NCI-H1694 (cell line): Measurements from ENCODE around the gene CHDH.

Experiments
- DNase-seq: peaks from one replicate; lab custom pipeline; 2025; lab: John Stamatoyannopoulos, UW

The CHDH gene

GRCh38 chr3:53846134-53846850 is at the start of gene CHDH, which contains the start of gene IL17RB:
Gene CHDH, minus strand, starts transcription at chr3:53846419. Its CDS starts 22,411 bp downstream, at chr3:53824008.
Gene IL17RB, plus strand, starts transcription at chr3:53846568. Its CDS starts 21 bp downstream, at chr3:53846589.
- DNase-seq = no peak

DNA sequence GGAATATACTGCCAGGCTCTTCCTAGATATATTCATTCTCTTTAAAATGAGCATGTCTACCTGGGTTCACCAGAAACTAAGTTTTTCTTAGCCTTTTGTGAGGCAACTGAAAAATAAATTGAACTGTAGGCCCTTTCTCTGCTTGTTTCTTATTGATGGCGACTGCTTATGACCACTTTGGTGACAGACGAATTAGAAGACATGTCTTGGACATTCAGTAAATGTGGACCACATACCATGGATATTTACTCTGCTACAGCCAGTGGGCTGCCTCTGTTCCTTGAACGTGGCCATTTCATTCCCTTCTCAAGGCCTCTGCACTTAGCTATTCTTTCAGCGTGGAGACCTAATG is 46.0 kb upstream of the CHDH start:
- DNase-seq = no peak

- peak; percentile 90 for DNase-seq
Observed at GRCh38 chr3:53891497-53892285, 45.5 kb upstream of the CHDH start, which contains the start of gene SELENOK. Gene SELENOK, minus strand, starts transcription at chr3:53891859.

- no peak for DNase-seq
Observed at GRCh38 chr3:53890726-53891475, 44.7 kb upstream of the CHDH start.

GRCh38 chr3:53888232-53888631 is 42.0 kb upstream of the CHDH start:
- no peak for DNase-seq

- no peak for DNase-seq
Observed at GRCh38 chr3:53887446-53887845, 41.2 kb upstream of the CHDH start.

GRCh38 chr3:53885239-53885638 is 39.0 kb upstream of the CHDH start:
- no peak for DNase-seq

DNA sequence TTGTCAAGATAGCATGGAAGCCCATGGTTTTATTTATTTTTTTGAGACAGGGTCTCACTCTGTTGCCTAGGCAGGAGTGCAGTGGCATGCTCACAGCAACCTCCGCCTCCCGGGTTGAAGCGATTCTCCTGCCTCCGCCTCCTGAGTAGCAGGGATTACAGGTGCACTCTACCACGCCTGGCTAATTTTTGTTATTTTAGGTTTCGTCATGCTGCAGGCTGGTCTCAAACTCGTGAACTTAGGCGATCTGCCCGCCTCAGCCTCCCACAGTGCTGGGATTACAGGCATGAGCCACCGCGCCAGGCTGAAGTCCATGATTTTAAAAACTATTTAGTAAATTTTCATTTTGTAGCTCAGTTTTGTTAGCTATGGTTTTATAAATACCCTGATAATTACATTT is 38.4 kb upstream of the CHDH start:
- no peak for DNase-seq

GRCh38 chr3:53883008-53883407 is 36.8 kb upstream of the CHDH start:
- no peak for DNase-seq

DNA sequence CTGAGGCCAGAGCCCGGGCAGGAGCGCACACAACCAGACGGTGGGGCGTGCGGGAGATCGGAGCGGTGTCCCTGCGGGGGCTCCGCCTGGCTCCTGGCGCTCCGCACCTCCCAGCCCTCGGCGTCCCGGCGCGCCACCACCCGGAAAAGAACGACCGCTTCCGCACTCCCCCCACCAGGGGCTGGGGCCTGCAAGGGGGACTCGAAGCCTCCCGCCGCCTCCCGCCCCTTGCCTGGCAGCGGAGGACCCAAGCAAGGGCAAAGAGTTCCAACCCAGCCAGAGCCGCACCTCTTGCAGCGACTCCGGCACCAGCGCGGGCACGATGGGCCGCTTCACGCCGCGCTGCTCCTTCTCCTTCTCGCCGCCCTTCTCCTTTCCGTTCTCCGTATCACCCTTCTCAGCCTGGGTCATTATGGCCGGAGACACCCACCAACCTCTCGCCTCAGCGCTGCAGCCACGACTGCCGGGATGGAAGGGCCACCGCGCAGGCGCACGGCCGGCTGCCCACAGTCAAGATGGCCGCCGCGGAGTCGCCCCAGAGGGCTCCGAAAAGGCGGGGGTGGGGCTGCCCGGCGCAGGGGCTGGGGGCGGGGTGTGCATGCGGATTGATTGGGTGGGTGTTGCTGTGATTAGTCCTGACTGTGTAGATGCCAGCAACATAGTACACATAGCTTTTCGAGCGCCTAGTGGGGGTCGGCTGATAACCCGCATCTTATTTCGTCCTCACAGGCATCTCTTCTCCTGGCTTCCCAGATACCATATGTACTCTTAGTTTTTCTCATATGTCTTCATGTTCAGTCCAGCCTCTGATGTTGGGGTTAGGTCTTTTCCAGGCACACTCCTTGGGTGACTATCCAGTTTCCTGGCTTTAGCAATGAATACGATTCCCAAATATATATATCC is 35.7 kb upstream of the CHDH start, which contains the start of gene ACTR8:
Gene ACTR8, minus strand, starts transcription at position 462 of the 903 bp plus-strand sequence. Its CDS starts 51 bp downstream, at position 411.
- DNase-seq = no peak

DNA sequence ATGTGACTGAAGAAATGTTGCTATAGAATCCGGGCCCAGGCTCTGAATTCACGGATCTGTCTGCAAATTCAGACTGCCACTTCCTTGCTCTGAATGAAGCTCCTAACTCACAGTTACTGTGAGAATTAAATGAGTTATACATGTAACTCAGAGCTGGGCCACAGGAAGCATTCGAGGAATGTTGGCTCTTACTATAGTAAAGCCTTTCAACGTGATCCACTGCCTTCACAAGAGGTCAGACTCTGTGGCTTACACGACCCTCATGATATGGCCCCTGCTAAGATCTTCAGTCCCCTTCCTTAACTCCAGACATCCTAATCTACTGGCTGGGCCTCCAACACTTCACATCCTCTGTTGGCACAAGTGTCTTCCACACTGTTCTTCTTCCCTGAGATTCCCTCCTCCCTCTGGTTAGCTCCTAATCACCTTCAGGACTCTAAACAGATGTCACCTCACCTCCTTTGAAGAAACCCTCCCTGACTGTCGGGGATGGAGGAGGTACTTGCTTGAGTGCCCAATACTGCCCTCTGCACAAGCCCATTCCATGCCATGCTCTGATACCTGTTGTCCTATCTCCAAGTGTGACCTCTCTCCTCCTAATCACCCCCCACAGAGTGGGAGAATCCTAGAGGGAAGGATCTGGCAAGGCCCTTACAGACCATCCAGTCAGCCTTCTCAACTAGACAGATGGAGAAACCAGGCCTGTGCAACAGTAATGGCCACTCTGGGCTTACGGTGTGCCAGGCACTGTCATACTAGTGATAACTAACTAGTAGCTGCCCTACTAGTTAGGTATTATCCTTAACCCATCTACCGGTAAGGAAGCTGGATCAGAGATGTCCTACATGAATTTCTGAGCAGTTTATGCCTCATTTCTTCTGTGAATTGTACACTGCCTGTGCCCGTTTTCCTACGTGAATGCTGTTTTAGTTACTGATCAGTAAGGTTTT is 34.5 kb upstream of the CHDH start:
- no peak for DNase-seq

GRCh38 chr3:53865732-53866499 is 19.7 kb upstream of the CHDH start:
- DNase-seq = no peak

DNA sequence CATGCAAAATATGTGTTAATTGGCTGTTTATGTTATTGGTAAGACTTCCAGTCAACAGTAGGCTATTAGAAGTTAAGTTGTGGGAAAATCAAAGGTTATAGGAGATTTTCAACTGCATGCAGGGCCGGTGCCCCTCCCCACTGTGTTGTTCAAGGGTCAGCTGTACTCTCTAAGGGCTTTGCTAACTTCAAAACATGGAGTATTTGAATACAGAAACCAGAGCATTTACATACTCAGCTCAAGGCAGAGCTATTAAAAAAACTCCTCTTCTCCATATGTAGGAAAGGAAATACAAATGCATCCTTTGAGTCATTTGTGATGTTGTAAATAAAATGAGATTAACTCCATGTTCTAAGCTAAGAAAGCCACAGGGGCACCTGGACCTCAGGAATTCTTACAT is 16.9 kb upstream of the CHDH start:
- no peak for DNase-seq

DNA sequence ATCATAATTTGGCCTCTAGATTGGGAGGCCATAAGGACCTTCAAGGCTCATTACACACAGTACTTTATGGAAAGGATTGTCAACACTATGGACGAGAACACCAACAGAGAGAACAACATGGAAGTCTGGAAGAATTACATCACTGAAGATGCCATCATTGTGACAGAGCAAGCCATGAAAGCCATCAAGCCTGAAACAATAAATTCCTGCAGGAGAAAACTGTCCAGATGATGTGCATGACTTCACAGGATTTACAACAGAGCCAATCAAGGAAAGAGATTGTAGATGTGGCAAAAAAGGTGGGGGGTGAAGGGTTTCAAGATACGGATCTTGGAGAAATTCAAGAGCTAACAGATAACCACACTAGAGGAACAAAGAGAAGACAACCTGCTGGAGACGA is 16.0 kb upstream of the CHDH start:
- no peak for DNase-seq

DNA sequence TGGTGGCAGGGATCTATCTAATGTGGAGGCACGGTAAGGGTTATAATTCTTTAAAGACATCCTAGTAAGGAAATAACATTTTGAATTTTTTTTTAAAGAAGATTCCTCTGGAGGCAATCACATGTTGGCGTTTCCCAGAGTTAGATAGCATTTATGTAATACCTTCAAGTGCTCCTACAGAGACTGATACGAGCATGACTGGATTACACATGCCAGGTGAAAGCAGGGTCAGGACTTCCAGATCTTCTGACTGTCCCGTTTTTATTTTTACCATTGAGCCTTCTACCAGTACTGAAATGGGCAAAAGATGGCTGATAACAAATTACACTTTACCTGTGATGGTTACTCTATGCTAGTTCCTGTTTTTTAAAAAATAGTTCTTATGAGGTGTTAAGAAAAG is 14.0 kb upstream of the CHDH start:
- DNase-seq = no peak

DNA sequence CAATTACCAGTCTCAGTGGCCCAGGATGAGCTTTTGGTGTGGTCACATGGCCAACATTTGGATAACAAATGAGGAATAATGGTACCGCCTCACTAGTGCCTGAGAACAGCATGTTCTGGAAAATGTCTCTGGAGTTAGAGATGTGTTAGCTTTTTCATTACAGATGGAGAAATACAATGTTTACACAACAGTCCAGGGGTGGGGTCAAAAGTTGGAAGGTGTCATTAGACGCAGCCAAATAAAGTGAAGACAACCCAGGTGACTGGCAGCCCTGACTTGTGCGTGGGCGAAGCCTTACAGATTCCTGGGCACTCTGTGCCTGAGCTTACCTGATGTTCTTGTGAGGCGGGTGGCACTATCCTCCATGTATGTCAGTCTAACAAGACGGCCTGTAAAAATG is 13.0 kb upstream of the CHDH start:
- no peak for DNase-seq

- no peak for DNase-seq
Observed at GRCh38 chr3:53858096-53858741, 12.0 kb upstream of the CHDH start.

- DNase-seq = no peak
Observed at GRCh38 chr3:53856964-53857363, 10.7 kb upstream of the CHDH start.

DNA sequence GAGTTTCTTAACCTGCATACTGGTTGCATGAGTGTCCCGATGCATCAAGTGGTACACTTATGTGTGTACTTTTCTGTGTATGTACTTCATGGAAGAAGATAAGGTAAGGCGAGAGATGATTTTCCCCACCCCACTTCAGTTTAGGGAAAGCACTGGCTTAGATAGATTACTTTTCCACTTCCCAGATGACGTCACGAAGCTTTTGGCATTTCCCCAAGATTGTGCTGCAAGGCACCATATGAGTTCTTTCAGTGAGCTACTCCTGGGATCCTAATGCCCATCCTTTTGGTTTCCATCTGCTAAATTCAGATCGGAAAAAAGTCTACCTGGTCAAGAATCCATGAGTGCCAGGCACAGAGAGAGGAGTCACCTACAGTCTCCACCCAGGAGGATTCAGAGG is 4.7 kb upstream of the CHDH start:
- no peak for DNase-seq
